ENCODE data around the gene FUT2.
A peak's percentile ranks its signal among the peaks of the same experiment; 100 is the strongest.

FUT2 gene

GRCh38 chr19:48737360-48737998 is 41.7 kb downstream of the FUT2 start:
- DNase-seq: no peak

GRCh38 chr19:48738557-48739403 is 43.0 kb downstream of the FUT2 start:
- H3K27me3 ChIP-seq (ENCODE audit: insufficient read depth, low read length, poor library complexity): no peaks in the 10 kb centered on the region
- H3K27ac ChIP-seq (ENCODE audit: low read length): no peak overlapping the region
- DNase-seq (peak; percentile 90), ATAC-seq (ENCODE audit: insufficient read depth, low read depth) (peak; percentile 89)
- peak overlapping the region; percentile 50 for H3K9ac ChIP-seq (ENCODE audit: low read depth, low read length)
- H3K9me3 ChIP-seq (ENCODE audit: insufficient read depth, low read length, severe bottlenecking): no peaks in the 10 kb centered on the region
- peak overlapping the region; percentile 77 for H3K4me2 ChIP-seq (ENCODE audit: insufficient read depth, low read length)
- no peaks in the 10 kb centered on the region for H3K36me3 ChIP-seq (ENCODE audit: insufficient read depth, low read length)
- TF ChIP-seq CTCF (IDR thresholded peaks at IDR 0.05; ENCODE audit: borderline replicate concordance, extremely low read depth, low read length, poor library complexity, severe bottlenecking) (peak; percentile 60), EZH2 (IDR thresholded peaks at IDR 0.05; ENCODE audit: borderline replicate concordance, low read depth, low read length, severe bottlenecking) (no peak)
- H4K20me1 ChIP-seq (ENCODE audit: insufficient read depth, low read length): no peaks in the 10 kb centered on the region
- peak overlapping the region; percentile 64 for H2AFZ ChIP-seq (ENCODE audit: low read depth, low read length)
- H3K79me2 ChIP-seq (ENCODE audit: insufficient read depth, low read length): no peaks in the 10 kb centered on the region
- H3K4me1 ChIP-seq (ENCODE audit: insufficient read depth, low read length): peaks cover 16% of the 10 kb centered on the region
- H3K4me3 ChIP-seq (ENCODE audit: low read depth in 1 of 2, low read length in 2 of 2): peak overlapping the region in 1 of 2 experiments; percentile 53; a peak in 2 of 4 replicates

More at GRCh38 chr19:48737360-48737998, 41.7 kb downstream of the FUT2 start:
- Histone ChIP-seq H3K27me3 (ENCODE audit: insufficient read depth, low read length, poor library complexity) (no peaks in the 10 kb centered on the region), H3K9ac (ENCODE audit: low read depth, low read length) (no peak overlapping the region), H2AFZ (ENCODE audit: low read depth, low read length) (no peak overlapping the region), H3K4me2 (ENCODE audit: insufficient read depth, low read length) (0 out of 2 replicates have a peak overlapping the region, but pooled peaks have one; percentile 77), H3K36me3 (ENCODE audit: insufficient read depth, low read length) (no peaks in the 10 kb centered on the region), H4K20me1 (ENCODE audit: insufficient read depth, low read length) (no peaks in the 10 kb centered on the region), H3K4me1 (ENCODE audit: insufficient read depth, low read length) (peaks cover 16% of the 10 kb centered on the region), H3K27ac (ENCODE audit: low read length) (no peak overlapping the region), H3K79me2 (ENCODE audit: insufficient read depth, low read length) (no peaks in the 10 kb centered on the region), H3K4me3 (ENCODE audit: low read depth in 1 of 2, low read length in 2 of 2) (no peak overlapping the region), H3K9me3 (ENCODE audit: insufficient read depth, low read length, severe bottlenecking) (no peaks in the 10 kb centered on the region)
- ATAC-seq (ENCODE audit: insufficient read depth, low read depth): no peak
- TF ChIP-seq EZH2 (IDR thresholded peaks at IDR 0.05; ENCODE audit: borderline replicate concordance, low read depth, low read length, severe bottlenecking): no peak
- TF ChIP-seq CTCF (IDR thresholded peaks at IDR 0.05; ENCODE audit: borderline replicate concordance, extremely low read depth, low read length, poor library complexity, severe bottlenecking): no peak

- Histone ChIP-seq H3K4me2 (ENCODE audit: insufficient read depth, low read length) (no peak overlapping the region; the same call in 1 of the 2 replicates), H3K79me2 (ENCODE audit: insufficient read depth, low read length) (no peaks in the 10 kb centered on the region), H3K9me3 (ENCODE audit: insufficient read depth, low read length, severe bottlenecking) (no peaks in the 10 kb centered on the region), H3K27me3 (ENCODE audit: insufficient read depth, low read length, poor library complexity) (no peaks in the 10 kb centered on the region), H3K27ac (ENCODE audit: low read length) (no peak overlapping the region), H2AFZ (ENCODE audit: low read depth, low read length) (no peak overlapping the region), H3K36me3 (ENCODE audit: insufficient read depth, low read length) (no peaks in the 10 kb centered on the region), H4K20me1 (ENCODE audit: insufficient read depth, low read length) (no peaks in the 10 kb centered on the region), H3K4me1 (ENCODE audit: insufficient read depth, low read length) (peaks cover 18% of the 10 kb centered on the region), H3K9ac (ENCODE audit: low read depth, low read length) (peak overlapping the region; percentile 34; the same call in 1 of the 2 replicates), H3K4me3 (ENCODE audit: low read depth in 1 of 2, low read length in 2 of 2) (no peak overlapping the region)
- TF ChIP-seq CTCF (IDR thresholded peaks at IDR 0.05; ENCODE audit: borderline replicate concordance, extremely low read depth, low read length, poor library complexity, severe bottlenecking) (no peak), EZH2 (IDR thresholded peaks at IDR 0.05; ENCODE audit: borderline replicate concordance, low read depth, low read length, severe bottlenecking) (no peak)
- ATAC-seq (ENCODE audit: insufficient read depth, low read depth) (no peak), DNase-seq (no peak)
Observed at GRCh38 chr19:48739404-48740163, 43.8 kb downstream of the FUT2 start.
